Panc1 (cell line): ENCODE data around the gene TLCD2. TPM values are rescaled to one million over a fixed set of nuclear protein-coding genes. Genes with fewer than 3 reads are reported as not detected.
A peak's percentile ranks its signal among the peaks of the same experiment; 100 is the strongest.

Experiments used
- ATAC-seq: fragments of 200-7000 bp; cut with Tn5 transposase; 2 replicates; pipeline ENCODE4 v1.9.1; 2020; ENCODE audit warnings: mild to moderate bottlenecking, moderate library complexity
- BruUV-seq: library from RNA; stranded (reverse); fragments of 400-500 nt; replicated peaks from 2 replicates; lab custom pipeline; 2021; lab: Mats Ljungman, UMichigan
- CTCF ChIA-PET: fragments of 300-600 bp; sonication (Branson Sonifier 250); formaldehyde crosslinking; loops from one replicate; lab custom pipeline; 2022; ENCODE audit warnings: antibody characterized with exemption; lab: Charles Lee
- POLR2A ChIA-PET: fragments of 300-600 bp; sonication (Branson Sonifier 250); formaldehyde crosslinking; loops from one replicate; lab custom pipeline; 2022; ENCODE audit warnings: antibody characterized with exemption; lab: Charles Lee
- DNase-seq: peaks from one replicate; pipeline ENCODE4 v3.0.0-alpha.2; 2010; ENCODE audit warnings: low read depth, low spot score
- H3K27ac ChIP-seq: 2 replicates; pipeline ENCODE4 v1.5.1; 2011; ENCODE audit warnings: mild to moderate bottlenecking, low read length, inconsistent platforms
- H3K27me3 ChIP-seq: fragments of 200-500 bp; sonication (Bioruptor generic); 2 replicates; pipeline ENCODE4 v1.6.0; 2014; ENCODE audit warnings: low read length, inconsistent platforms; ENCODE audit not compliant: control insufficient read depth, insufficient read depth
- H3K36me3 ChIP-seq: fragments of 200-500 bp; sonication (Bioruptor generic); 2 replicates; pipeline ENCODE4 v1.5.1; 2014; ENCODE audit warnings: inconsistent platforms, mild to moderate bottlenecking, low read length, moderate library complexity; ENCODE audit not compliant: control insufficient read depth, insufficient read depth
- H3K4me1 ChIP-seq: 2 replicates; pipeline ENCODE4 v1.5.1; 2011; ENCODE audit warnings: inconsistent platforms, mild to moderate bottlenecking, low read length, moderate library complexity; ENCODE audit not compliant: control insufficient read depth, insufficient read depth
- H3K4me3 ChIP-seq, 2 experiments: 2 replicates each; pipeline ENCODE4 v1.5.1; 2011 to 2012; ENCODE audit warnings: low read depth in 2 of 2, low read length in 2 of 2, mild to moderate bottlenecking in 2 of 2, inconsistent platforms in 1 of 2, moderate library complexity in 1 of 2
- H3K9me3 ChIP-seq: fragments of 200-500 bp; sonication (Bioruptor generic); 2 replicates; pipeline ENCODE4 v1.5.1; 2014; ENCODE audit warnings: low read depth, mild to moderate bottlenecking, inconsistent platforms, low read length, moderate library complexity; ENCODE audit not compliant: control insufficient read depth, insufficient read depth
- CTCF ChIP-seq: fragments of 450-650 bp; IDR thresholded peaks from 2 replicates; pipeline ENCODE4 v1.5.1; 2017; ENCODE audit warnings: mild to moderate bottlenecking
- POLR2AphosphoS5 ChIP-seq: IDR thresholded peaks from 2 replicates; pipeline ENCODE4 v1.6.1; 2012; ENCODE audit warnings: mild to moderate bottlenecking, low read depth, low read length, moderate library complexity
- REST ChIP-seq, 2 experiments: IDR thresholded peaks; 2 replicates each; pipeline ENCODE4 v1.6.1; 2011 to 2012; ENCODE audit warnings: low read depth in 2 of 2, control low read depth in 1 of 2, low read length in 1 of 2, mild to moderate bottlenecking in 1 of 2, moderate library complexity in 1 of 2; ENCODE audit not compliant: insufficient read depth in 1 of 2
- SIN3A ChIP-seq: IDR thresholded peaks from 2 replicates; pipeline ENCODE4 v1.6.1; 2012; ENCODE audit warnings: low read depth, mild to moderate bottlenecking, low read length, moderate library complexity, borderline replicate concordance; ENCODE audit not compliant: insufficient read depth
- TCF7L2 ChIP-seq: IDR thresholded peaks from 2 replicates; pipeline ENCODE4 v1.6.1; 2011; ENCODE audit warnings: mild to moderate bottlenecking, low read depth, low read length, inconsistent platforms
- in situ Hi-C: cut with HindIII; loops from 2 replicates; pipeline ENCODE4 v1.10.0; 2016; ENCODE audit warnings: low sequenced_read_pairs, low pct_unique_long_range_greater_than_20kb
- intact Hi-C: fragments of 100-400 bp; cut with micrococcal nuclease; formaldehyde crosslinking; loops from one replicate; pipeline ENCODE4 v1.10.0; 2022; ENCODE audit not compliant: unreplicated experiment
- total RNA-seq: library from RNA; stranded (reverse); gene quantifications from one replicate; pipeline ENCODE4 v1.2.1, GENCODE V29; 2021; ENCODE audit not compliant: unreplicated experiment

Gene TLCD2
- total RNA-seq, 1 experiment from 2014 or later = 7.0 TPM

- intact Hi-C loops = no loop called here
- no peaks in the 10 kb centered on the region for H3K27me3 ChIP-seq
- no peak overlapping the region for H3K27ac ChIP-seq
- POLR2A ChIA-PET = interaction anchor here (0.6 kb wide), 1 partner anchor 38 kb away, joined by 4 read pairs; no protein-coding TSS in a partner anchor
- DNase-seq (no peak), ATAC-seq (no peak; the same call in 1 of the 2 replicates)
- in situ Hi-C loops = no loop called here
- H3K4me3 ChIP-seq = no peak overlapping the region
- TF ChIP-seq TCF7L2 (no peak), POLR2AphosphoS5 (no peak), REST (IDR thresholded peaks at IDR 0.05; ENCODE audit: insufficient read depth in 1 of 2, low read depth in 2 of 2, low read length in 1 of 2) (no peak), SIN3A (no peak), CTCF (no peak)
- H3K4me1 ChIP-seq = peaks cover 5% of the 10 kb centered on the region; the same call in 1 of the 2 replicates
- no TSS peak for BruUV-seq
- no peaks in the 10 kb centered on the region for H3K9me3 ChIP-seq
- CTCF ChIA-PET = interaction anchor here (0.6 kb wide), 1 partner anchor 28 kb away, joined by 3 read pairs; no protein-coding TSS in a partner anchor
- no peaks in the 10 kb centered on the region for H3K36me3 ChIP-seq
Measured at GRCh38 chr17:1753767-1754429, 43.7 kb upstream of the TLCD2 start.

- TF ChIP-seq POLR2AphosphoS5 = no peak
- TF ChIP-seq TCF7L2 = no peak
- no peak for TF ChIP-seq CTCF
- TF ChIP-seq REST (IDR thresholded peaks at IDR 0.05; ENCODE audit: insufficient read depth in 1 of 2, low read depth in 2 of 2, low read length in 1 of 2) = no peak
- TF ChIP-seq SIN3A = no peak
- in situ Hi-C loops (no loop called here), intact Hi-C loops (no loop called here)
- H3K9me3 ChIP-seq = no peaks in the 10 kb centered on the region
- ChIA-PET POLR2A (interaction anchor here (0.5 kb wide), 1 partner anchor 114 kb away, joined by 3 read pairs; no protein-coding TSS in a partner anchor), CTCF (no interaction called here)
- peak overlapping the region; percentile 51; the same call in 1 of the 2 replicates for H3K27ac ChIP-seq
- DNase-seq (no peak), ATAC-seq (peak; percentile 60)
- BruUV-seq = no TSS peak
- no peaks in the 10 kb centered on the region for H3K36me3 ChIP-seq
- no peak overlapping the region for H3K4me3 ChIP-seq
- H3K4me1 ChIP-seq = peaks cover 5% of the 10 kb centered on the region; the same call in 1 of the 2 replicates
- no peaks in the 10 kb centered on the region for H3K27me3 ChIP-seq
Measured at GRCh38 chr17:1752425-1753262, 42.5 kb upstream of the TLCD2 start.
